ENCODE results near the gene IL37. TPM values are rescaled to one million over a fixed set of nuclear protein-coding genes. Genes with fewer than 3 reads are reported as not detected.
"Not testable (repeated sequence)": the region's sequence is repeated elsewhere in the genome, so short reads cannot be mapped to it uniquely, and the experiment has no call there.

IL37 gene
- total and polyA plus RNA-seq, 2 donors from 2014 or later = not detected

- DNase-seq (peak in 2 of 5 donors; percentile 40 to 50), FAIRE-seq (no peak)
- peaks cover 0 to 5% (median 0%) of the 10 kb centered on the region in 3 donors for H3K4me1 ChIP-seq (ENCODE audit: control insufficient read depth in 2 of 3, insufficient read depth in 2 of 3, low read depth in 1 of 3, low read length in 3 of 3)
- no peak overlapping the region for H3K27ac ChIP-seq (ENCODE audit: low read depth in 2 of 2, low read length in 2 of 2)
- H3K36me3 ChIP-seq (ENCODE audit: control insufficient read depth in 2 of 3, insufficient read depth in 3 of 3, low read length in 3 of 3) = no peaks in the 10 kb centered on the region
- H3K9me3 ChIP-seq (ENCODE audit: control insufficient read depth in 2 of 3, insufficient read depth in 1 of 3, low read length in 3 of 3) = no peaks in the 10 kb centered on the region
- H3K4me3 ChIP-seq (ENCODE audit: low read length in 3 of 3) = no peak overlapping the region
- intact Hi-C loops (cut with DNase I) = no loop called here
- TF ChIP-seq, protein P1, sequence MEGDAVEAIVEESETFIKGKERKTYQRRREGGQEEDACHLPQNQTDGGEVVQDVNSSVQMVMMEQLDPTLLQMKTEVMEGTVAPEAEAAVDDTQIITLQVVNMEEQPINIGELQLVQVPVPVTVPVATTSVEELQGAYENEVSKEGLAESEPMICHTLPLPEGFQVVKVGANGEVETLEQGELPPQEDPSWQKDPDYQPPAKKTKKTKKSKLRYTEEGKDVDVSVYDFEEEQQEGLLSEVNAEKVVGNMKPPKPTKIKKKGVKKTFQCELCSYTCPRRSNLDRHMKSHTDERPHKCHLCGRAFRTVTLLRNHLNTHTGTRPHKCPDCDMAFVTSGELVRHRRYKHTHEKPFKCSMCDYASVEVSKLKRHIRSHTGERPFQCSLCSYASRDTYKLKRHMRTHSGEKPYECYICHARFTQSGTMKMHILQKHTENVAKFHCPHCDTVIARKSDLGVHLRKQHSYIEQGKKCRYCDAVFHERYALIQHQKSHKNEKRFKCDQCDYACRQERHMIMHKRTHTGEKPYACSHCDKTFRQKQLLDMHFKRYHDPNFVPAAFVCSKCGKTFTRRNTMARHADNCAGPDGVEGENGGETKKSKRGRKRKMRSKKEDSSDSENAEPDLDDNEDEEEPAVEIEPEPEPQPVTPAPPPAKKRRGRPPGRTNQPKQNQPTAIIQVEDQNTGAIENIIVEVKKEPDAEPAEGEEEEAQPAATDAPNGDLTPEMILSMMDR (IDR thresholded peaks at IDR 0.05; ENCODE audit: borderline replicate concordance, extremely low read depth, insufficient read depth) = no peak
- H3K9ac ChIP-seq (ENCODE audit: low read length in 3 of 3) = no peak overlapping the region
- H3K27me3 ChIP-seq (ENCODE audit: control insufficient read depth, insufficient read depth, low read length) = no peaks in the 10 kb centered on the region
These were observed 13.9 kb downstream of the IL37 start for GRCh38 chr2:112924821-112925220.

- H3K9me3 ChIP-seq (ENCODE audit: control insufficient read depth in 2 of 3, insufficient read depth in 1 of 3, low read length in 3 of 3) = no peaks in the 10 kb centered on the region
- DNase-seq (no peak), FAIRE-seq (no peak)
- no peak overlapping the region for H3K27ac ChIP-seq (ENCODE audit: low read depth in 2 of 2, low read length in 2 of 2)
- TF ChIP-seq, protein P1 (IDR thresholded peaks at IDR 0.05; ENCODE audit: borderline replicate concordance, extremely low read depth, insufficient read depth) = no peak
- no peaks in the 10 kb centered on the region for H3K27me3 ChIP-seq (ENCODE audit: control insufficient read depth, insufficient read depth, low read length)
- intact Hi-C loops (cut with DNase I) = no loop called here
- no peak overlapping the region for H3K4me3 ChIP-seq (ENCODE audit: low read length in 3 of 3)
- H3K36me3 ChIP-seq (ENCODE audit: control insufficient read depth in 2 of 3, insufficient read depth in 3 of 3, low read length in 3 of 3) = no peaks in the 10 kb centered on the region
- no peak overlapping the region for H3K9ac ChIP-seq (ENCODE audit: low read length in 3 of 3)
- H3K4me1 ChIP-seq (ENCODE audit: control insufficient read depth in 2 of 3, insufficient read depth in 2 of 3, low read depth in 1 of 3, low read length in 3 of 3) = peaks cover 0 to 5% (median 0%) of the 10 kb centered on the region in 3 donors
These were observed 15.7 kb downstream of the IL37 start for GRCh38 chr2:112926707-112927106.

- no peak for DNase-seq
- Histone ChIP-seq H3K9ac (ENCODE audit: low read length in 3 of 3) (no peak overlapping the region), H3K4me3 (ENCODE audit: low read length in 3 of 3) (no peak overlapping the region), H3K4me1 (ENCODE audit: control insufficient read depth in 2 of 3, insufficient read depth in 2 of 3, low read depth in 1 of 3, low read length in 3 of 3) (peaks cover 0 to 5% (median 0%) of the 10 kb centered on the region in 3 donors), H3K9me3 (ENCODE audit: control insufficient read depth in 2 of 3, insufficient read depth in 1 of 3, low read length in 3 of 3) (no peaks in the 10 kb centered on the region), H3K27ac (ENCODE audit: low read depth in 2 of 2, low read length in 2 of 2) (no peak overlapping the region), H3K36me3 (ENCODE audit: control insufficient read depth in 2 of 3, insufficient read depth in 3 of 3, low read length in 3 of 3) (no peaks in the 10 kb centered on the region), H3K27me3 (ENCODE audit: control insufficient read depth, insufficient read depth, low read length) (no peaks in the 10 kb centered on the region)
- intact Hi-C loops (cut with DNase I) = no loop called here
- TF ChIP-seq, protein P1 (IDR thresholded peaks at IDR 0.05; ENCODE audit: borderline replicate concordance, extremely low read depth, insufficient read depth) = no peak
- no peak for FAIRE-seq
These were observed 16.8 kb downstream of the IL37 start for GRCh38 chr2:112927745-112928144.

GRCh38 chr2:112933261-112933660, 22.3 kb downstream of the IL37 start:
- DNase-seq (no peak), FAIRE-seq (no peak)
- no peak overlapping the region for H3K4me3 ChIP-seq (ENCODE audit: low read length in 3 of 3)
- H3K27ac ChIP-seq (ENCODE audit: low read depth in 2 of 2, low read length in 2 of 2) = no peak overlapping the region
- no peaks in the 10 kb centered on the region for H3K4me1 ChIP-seq (ENCODE audit: control insufficient read depth in 2 of 3, insufficient read depth in 2 of 3, low read depth in 1 of 3, low read length in 3 of 3)
- no peaks in the 10 kb centered on the region for H3K27me3 ChIP-seq (ENCODE audit: control insufficient read depth, insufficient read depth, low read length)
- H3K36me3 ChIP-seq (ENCODE audit: control insufficient read depth in 2 of 3, insufficient read depth in 3 of 3, low read length in 3 of 3) = no peaks in the 10 kb centered on the region
- intact Hi-C loops (cut with DNase I) = no loop called here
- TF ChIP-seq, protein P1 (IDR thresholded peaks at IDR 0.05; ENCODE audit: borderline replicate concordance, extremely low read depth, insufficient read depth) = no peak
- H3K9ac ChIP-seq (ENCODE audit: low read length in 3 of 3) = no peak overlapping the region
- H3K9me3 ChIP-seq (ENCODE audit: control insufficient read depth in 2 of 3, insufficient read depth in 1 of 3, low read length in 3 of 3) = no peaks in the 10 kb centered on the region

- H3K4me3 ChIP-seq (ENCODE audit: low read length in 3 of 3); H3K9me3 ChIP-seq (ENCODE audit: control insufficient read depth in 2 of 3, insufficient read depth in 1 of 3, low read length in 3 of 3); H3K27me3 ChIP-seq (ENCODE audit: control insufficient read depth, insufficient read depth, low read length); H3K9ac ChIP-seq (ENCODE audit: low read length in 3 of 3); H3K27ac ChIP-seq (ENCODE audit: low read depth in 2 of 2, low read length in 2 of 2); intact Hi-C loops (cut with DNase I); FAIRE-seq; H3K4me1 ChIP-seq (ENCODE audit: control insufficient read depth in 2 of 3, insufficient read depth in 2 of 3, low read depth in 1 of 3, low read length in 3 of 3); H3K36me3 ChIP-seq (ENCODE audit: control insufficient read depth in 2 of 3, insufficient read depth in 3 of 3, low read length in 3 of 3); DNase-seq: not testable (repeated sequence)
These were observed 23.2 kb downstream of the IL37 start for GRCh38 chr2:112934117-112934516.
